Erythroblast (primary cell): Measurements from ENCODE around the gene C12orf57.

ENCODE experiments used
- DNase-seq, 2 experiments: peaks; one replicate each; lab custom pipeline; 2025; lab: John Stamatoyannopoulos, UW
- GATA1 ChIP-seq: IDR thresholded peaks from 2 replicates; pipeline ENCODE4 v1.6.1; 2011; ENCODE audit warnings: low read depth, mild to moderate bottlenecking, control low read depth, low read length, moderate library complexity
- POLR2A ChIP-seq: IDR thresholded peaks from 2 replicates; pipeline ENCODE4 v1.6.1; 2011; ENCODE audit warnings: mild to moderate bottlenecking, low read length

Gene C12orf57

GRCh38 chr12:6980075-6980474, 36.3 kb downstream of the C12orf57 start:
- DNase-seq = no peak
- TF ChIP-seq GATA1 (no peak), POLR2A (no peak)

- TF ChIP-seq GATA1 (no peak), POLR2A (no peak)
- no peak for DNase-seq
Observed at GRCh38 chr12:6980740-6981139, 36.9 kb downstream of the C12orf57 start.

GRCh38 chr12:6981152-6982052, 37.6 kb downstream of the C12orf57 start:
- TF ChIP-seq GATA1 (no peak), POLR2A (no peak)
- no peak for DNase-seq

GRCh38 chr12:6982532-6982931, 38.7 kb downstream of the C12orf57 start:
- DNase-seq = no peak
- no peak for TF ChIP-seq POLR2A
- TF ChIP-seq GATA1 = no peak

GRCh38 chr12:6987956-6988553, 44.2 kb downstream of the C12orf57 start:
- DNase-seq = no peak
- TF ChIP-seq POLR2A (no peak), GATA1 (no peak)
